ENCODE data around the gene EMC7.
A peak's percentile ranks its signal among the peaks of the same experiment; 100 is the strongest.

EMC7 gene

DNA sequence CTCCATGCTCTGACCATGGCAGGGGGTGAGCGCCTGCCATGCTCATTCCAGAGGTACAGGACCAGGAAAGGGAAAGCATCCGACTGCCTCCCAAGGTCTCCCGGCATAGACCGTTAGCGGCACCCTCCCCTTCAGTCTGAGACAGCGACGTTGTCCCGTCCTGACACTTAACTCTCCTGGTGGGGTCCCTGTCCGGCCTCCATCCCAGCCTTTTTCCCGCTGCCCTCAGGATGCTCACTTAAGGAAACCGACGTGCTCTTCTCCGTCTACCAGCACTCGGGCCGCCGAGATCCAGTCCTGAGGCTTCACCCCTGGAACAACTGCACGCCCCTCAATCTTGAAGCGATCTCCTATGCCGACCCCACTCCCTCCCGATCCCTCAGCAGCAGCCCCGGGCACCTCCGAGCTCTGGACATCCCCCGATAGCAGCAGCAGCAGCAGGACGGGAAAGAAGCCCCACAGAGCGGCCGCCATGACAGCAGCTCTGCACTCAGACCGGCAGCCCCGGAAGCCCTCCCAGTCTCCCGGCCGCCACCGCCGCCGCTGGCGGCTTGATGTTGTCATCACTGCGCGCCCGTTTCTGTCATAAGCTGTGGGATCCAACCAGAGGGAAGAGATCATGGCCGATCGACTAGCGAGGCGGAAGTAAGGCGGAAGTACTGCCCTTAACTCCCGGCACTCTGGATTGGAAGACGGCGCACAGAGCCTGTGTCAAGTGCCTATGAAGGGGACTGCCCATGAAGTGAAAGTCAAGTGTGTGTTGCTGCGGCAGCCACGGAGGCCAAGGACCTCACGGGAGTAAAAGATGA is at the start of gene EMC7, which contains the start of gene PGBD4:
EMC7 (minus strand) TSS at position 497 of the 809 bp plus-strand sequence; CDS start at position 474, 23 bp downstream.
PGBD4 (plus strand) TSS at position 718 of the 809 bp plus-strand sequence. CDS start 449 bp downstream, outside the sequence.
- TF ChIP-seq, protein P1, sequence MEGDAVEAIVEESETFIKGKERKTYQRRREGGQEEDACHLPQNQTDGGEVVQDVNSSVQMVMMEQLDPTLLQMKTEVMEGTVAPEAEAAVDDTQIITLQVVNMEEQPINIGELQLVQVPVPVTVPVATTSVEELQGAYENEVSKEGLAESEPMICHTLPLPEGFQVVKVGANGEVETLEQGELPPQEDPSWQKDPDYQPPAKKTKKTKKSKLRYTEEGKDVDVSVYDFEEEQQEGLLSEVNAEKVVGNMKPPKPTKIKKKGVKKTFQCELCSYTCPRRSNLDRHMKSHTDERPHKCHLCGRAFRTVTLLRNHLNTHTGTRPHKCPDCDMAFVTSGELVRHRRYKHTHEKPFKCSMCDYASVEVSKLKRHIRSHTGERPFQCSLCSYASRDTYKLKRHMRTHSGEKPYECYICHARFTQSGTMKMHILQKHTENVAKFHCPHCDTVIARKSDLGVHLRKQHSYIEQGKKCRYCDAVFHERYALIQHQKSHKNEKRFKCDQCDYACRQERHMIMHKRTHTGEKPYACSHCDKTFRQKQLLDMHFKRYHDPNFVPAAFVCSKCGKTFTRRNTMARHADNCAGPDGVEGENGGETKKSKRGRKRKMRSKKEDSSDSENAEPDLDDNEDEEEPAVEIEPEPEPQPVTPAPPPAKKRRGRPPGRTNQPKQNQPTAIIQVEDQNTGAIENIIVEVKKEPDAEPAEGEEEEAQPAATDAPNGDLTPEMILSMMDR (IDR thresholded peaks at IDR 0.05; ENCODE audit: low read depth, low read length), result no peak
- peak within 1 kb of the TSS; percentile 98 to 100 for H3K4me3 ChIP-seq (replicated peaks in 1 of 2; ENCODE audit: low read depth in 2 of 2, low read length in 2 of 2)

DNA sequence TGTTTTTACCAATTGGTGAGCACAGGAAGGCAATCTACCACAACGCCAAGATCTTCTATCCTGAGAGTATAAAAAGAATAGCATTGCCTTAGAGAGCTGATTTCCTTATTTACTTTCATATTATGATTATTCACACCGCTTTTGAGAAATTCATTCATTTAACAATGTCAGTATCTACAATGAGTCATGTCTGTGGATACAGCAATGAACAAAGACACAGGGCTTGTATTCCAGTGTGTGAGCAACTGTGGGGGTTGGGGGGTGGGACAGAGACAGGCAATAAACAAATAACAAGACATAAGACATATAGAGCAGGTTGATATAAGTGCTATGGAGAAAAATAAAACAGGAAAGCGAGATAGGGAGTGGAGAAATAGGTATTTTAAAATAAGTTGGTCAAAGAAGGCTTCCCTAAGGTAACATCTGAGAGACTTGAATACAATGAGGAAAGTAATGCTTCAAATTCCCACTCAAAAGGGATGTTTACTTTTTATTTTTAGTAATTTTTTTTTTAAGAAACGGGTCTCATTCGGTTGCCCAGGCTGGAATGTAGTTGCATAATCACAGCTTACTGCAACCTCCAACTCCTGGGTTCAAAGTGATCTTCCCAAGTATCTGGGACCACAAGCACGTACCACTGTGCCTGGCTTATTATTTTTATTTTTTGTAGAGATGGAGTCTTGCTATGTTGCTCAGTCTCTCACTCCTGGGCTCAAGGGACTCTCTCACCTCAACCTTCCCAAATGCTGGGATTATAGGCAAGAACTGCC is 45.9 kb upstream of the EMC7 start:
- peak; percentile 29 to 60 for DNase-seq (ENCODE audit: low read depth in 2 of 2)
- no peak overlapping the region for H3K4me3 ChIP-seq (replicated peaks in 1 of 2; ENCODE audit: low read depth in 2 of 2, low read length in 2 of 2)
- TF ChIP-seq, protein P1 (IDR thresholded peaks at IDR 0.05; ENCODE audit: low read depth, low read length), result no peak

More for the DNA sequence above, at the start of gene EMC7, which contains the start of gene PGBD4:
- DNase-seq (ENCODE audit: low read depth in 2 of 2), result peak; percentile 100

DNA sequence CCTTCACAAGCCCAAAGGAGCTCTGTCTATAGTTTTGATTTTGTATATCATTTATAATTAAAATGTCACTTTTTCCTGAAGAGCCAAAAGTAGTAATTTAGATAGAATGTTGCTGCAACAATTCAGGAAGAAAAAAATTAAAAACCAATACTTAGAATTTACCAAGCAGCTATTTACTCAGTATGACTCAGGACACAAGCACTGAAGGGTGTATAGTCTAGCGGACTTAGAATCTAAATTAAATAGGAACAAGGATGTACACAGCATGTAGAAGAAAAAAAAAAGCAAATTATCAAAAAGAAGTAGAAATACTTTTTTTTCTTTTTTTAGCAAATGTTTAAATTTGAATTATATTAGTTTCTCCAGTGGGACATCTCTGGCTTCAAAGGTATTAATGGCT is 31.8 kb upstream of the EMC7 start:
- H3K4me3 ChIP-seq (replicated peaks in 1 of 2; ENCODE audit: low read depth in 2 of 2, low read length in 2 of 2), result no peak overlapping the region
- TF ChIP-seq, protein P1 (IDR thresholded peaks at IDR 0.05; ENCODE audit: low read depth, low read length), result no peak
- DNase-seq (ENCODE audit: low read depth in 2 of 2), result no peak

DNA sequence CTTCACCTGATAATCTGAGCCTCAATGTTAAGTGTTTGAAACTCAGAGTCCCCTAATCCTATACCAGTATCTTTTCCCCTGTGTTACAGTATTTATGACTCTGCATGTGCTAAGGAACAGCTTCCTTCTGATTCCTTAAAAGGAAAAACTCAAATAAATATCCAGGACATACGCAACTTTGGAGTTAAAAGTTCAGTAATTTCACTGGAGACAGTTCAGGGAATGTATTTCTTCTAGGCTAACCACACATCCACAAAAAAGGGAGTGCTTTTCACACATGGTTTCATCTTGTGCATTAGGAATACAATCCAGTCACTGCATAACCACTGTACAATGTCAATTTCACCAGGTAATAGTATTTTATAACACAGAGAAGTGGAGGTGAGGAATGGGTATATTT is 31.2 kb upstream of the EMC7 start:
- H3K4me3 ChIP-seq (replicated peaks in 1 of 2; ENCODE audit: low read depth in 2 of 2, low read length in 2 of 2), result no peak overlapping the region
- TF ChIP-seq, protein P1 (IDR thresholded peaks at IDR 0.05; ENCODE audit: low read depth, low read length), result no peak
- DNase-seq (ENCODE audit: low read depth in 2 of 2), result no peak

DNA sequence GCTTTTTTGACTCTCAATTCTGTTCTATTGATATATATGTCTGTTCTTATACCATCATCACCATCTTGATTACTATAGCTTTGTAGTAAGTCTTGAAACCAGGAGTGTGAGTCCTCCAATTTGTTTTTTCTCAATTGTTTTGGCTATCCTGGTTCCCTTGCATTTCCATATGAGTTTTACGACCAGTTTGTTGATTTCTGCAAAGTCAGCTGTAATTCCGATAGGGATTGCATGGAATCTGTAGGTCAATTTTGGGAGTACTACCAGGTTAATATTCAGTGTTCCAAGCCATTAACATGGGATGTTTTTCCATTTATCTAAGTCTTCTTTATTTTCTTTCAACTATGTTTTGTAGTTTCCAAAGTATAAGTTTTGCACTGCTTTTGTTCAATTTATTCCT is 27.2 kb upstream of the EMC7 start:
- H3K4me3 ChIP-seq (replicated peaks in 1 of 2; ENCODE audit: low read depth in 2 of 2, low read length in 2 of 2), result no peak overlapping the region
- no peak for DNase-seq (ENCODE audit: low read depth in 2 of 2)
- TF ChIP-seq, protein P1 (IDR thresholded peaks at IDR 0.05; ENCODE audit: low read depth, low read length), result no peak

DNA sequence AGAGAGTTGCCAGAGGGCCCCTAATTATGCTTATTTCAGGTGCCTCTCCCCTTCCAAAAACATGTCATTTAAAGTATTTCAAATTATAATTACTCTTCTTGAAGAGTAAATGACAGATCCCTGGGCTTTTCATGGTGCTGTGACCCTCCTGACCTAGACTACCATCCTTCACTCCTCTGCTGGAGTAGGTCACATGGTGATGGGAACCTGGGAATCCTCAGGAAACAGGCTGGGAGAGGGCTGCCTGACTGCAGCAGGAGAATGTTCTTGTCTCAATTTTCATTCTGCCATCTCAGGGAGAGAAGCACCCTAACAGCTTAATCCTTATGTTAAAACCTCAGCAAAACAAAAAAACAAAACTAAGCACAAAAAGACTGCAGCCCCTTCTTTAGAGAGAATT is 24.9 kb upstream of the EMC7 start:
- TF ChIP-seq, protein P1 (IDR thresholded peaks at IDR 0.05; ENCODE audit: low read depth, low read length), result no peak
- H3K4me3 ChIP-seq (replicated peaks in 1 of 2; ENCODE audit: low read depth in 2 of 2, low read length in 2 of 2), result no peak overlapping the region
- DNase-seq (ENCODE audit: low read depth in 2 of 2), result no peak

Data from cardiac fibroblast (primary cell).